Stimulated activated CD4-positive, alpha-beta T cell treated with anti-CD3 and anti-CD28 coated beads, Interleukin-4, amount 100 ng/mL, for 24 hours (primary cell): ENCODE results near the gene MEGF8.
A peak's percentile ranks its signal among the peaks of the same experiment; 100 is the strongest.

Experiments used
- DNase-seq: peaks from one replicate; pipeline ENCODE4 v3.0.0-alpha.2; 2020

The MEGF8 gene

GRCh38 chr19:42357290-42357689 is 31.9 kb downstream of the MEGF8 start:
- DNase-seq = no peak

GRCh38 chr19:42360787-42361544 is 35.5 kb downstream of the MEGF8 start:
- DNase-seq = no peak

- no peak for DNase-seq
These were observed 36.1 kb downstream of the MEGF8 start for GRCh38 chr19:42361545-42361910.

GRCh38 chr19:42362342-42362741 is 36.9 kb downstream of the MEGF8 start:
- DNase-seq = no peak

- DNase-seq = no peak
These were observed 37.5 kb downstream of the MEGF8 start for GRCh38 chr19:42362891-42363440.

- no peak for DNase-seq
These were observed 38.3 kb downstream of the MEGF8 start for GRCh38 chr19:42363614-42364346.

- no peak for DNase-seq
These were observed 41.2 kb downstream of the MEGF8 start for GRCh38 chr19:42366673-42367072.

GRCh38 chr19:42367929-42368328 is 42.5 kb downstream of the MEGF8 start:
- no peak for DNase-seq

- no peak for DNase-seq
These were observed 42.9 kb downstream of the MEGF8 start for GRCh38 chr19:42368360-42368759.

GRCh38 chr19:42368765-42369164 is 43.3 kb downstream of the MEGF8 start:
- no peak for DNase-seq

GRCh38 chr19:42369433-42370067 is 44.1 kb downstream of the MEGF8 start:
- DNase-seq = no peak

- DNase-seq = no peak
These were observed 44.7 kb downstream of the MEGF8 start for GRCh38 chr19:42370068-42370520.

- DNase-seq = no peak
These were observed 45.3 kb downstream of the MEGF8 start for GRCh38 chr19:42370626-42371175.

GRCh38 chr19:42374826-42375376 is 49.5 kb downstream of the MEGF8 start:
- no peak for DNase-seq

- no peak for DNase-seq
These were observed 50.2 kb downstream of the MEGF8 start for GRCh38 chr19:42375415-42376176.

- no peak for DNase-seq
These were observed 50.7 kb downstream of the MEGF8 start for GRCh38 chr19:42376177-42376555.

- DNase-seq = no peak
These were observed 53.1 kb downstream of the MEGF8 start for GRCh38 chr19:42378225-42379215.

GRCh38 chr19:42380155-42380554 is 54.7 kb downstream of the MEGF8 start:
- no peak for DNase-seq

GRCh38 chr19:42386974-42387707 is 61.7 kb downstream of the MEGF8 start:
- peak; percentile 67 for DNase-seq

GRCh38 chr19:42388851-42389489 is 63.5 kb downstream of the MEGF8 start:
- DNase-seq = no peak
